Hypothalamus (tissue), 51 donors: ENCODE data around the gene LOX.
A peak's percentile ranks its signal among the peaks of the same experiment; 100 is the strongest.
"Not testable (repeated sequence)": the region's sequence is repeated elsewhere in the genome, so short reads cannot be mapped to it uniquely, and the experiment has no call there.

ENCODE experiments used
- DNase-seq, 51 donors: peaks; one replicate each; lab custom pipeline; 2025; lab: John Stamatoyannopoulos, UW

The LOX gene

GRCh38 chr5:122099060-122099790 lies 21.2 kb upstream of the LOX start:
- no peak for DNase-seq

GRCh38 chr5:122097391-122097790 lies 19.3 kb upstream of the LOX start:
- DNase-seq = no peak

- DNase-seq = no peak
Measured at GRCh38 chr5:122095158-122095557, 17.1 kb upstream of the LOX start.

GRCh38 chr5:122094251-122094650 lies 16.2 kb upstream of the LOX start:
- not testable (repeated sequence) for DNase-seq

GRCh38 chr5:122093415-122094180 lies 15.5 kb upstream of the LOX start:
- no peak for DNase-seq

GRCh38 chr5:122091936-122092600 lies 14.0 kb upstream of the LOX start:
- no peak for DNase-seq

- no peak for DNase-seq
Measured at GRCh38 chr5:122089096-122090013, 11.3 kb upstream of the LOX start.

- no peak for DNase-seq
Measured at GRCh38 chr5:122085041-122085440, 7.0 kb upstream of the LOX start.

- no peak for DNase-seq
Measured at GRCh38 chr5:122083535-122083934, 5.5 kb upstream of the LOX start.

GRCh38 chr5:122081541-122081940 lies 3.5 kb upstream of the LOX start:
- DNase-seq = no peak

- peak in 5 of 51 donors; percentile 4 to 28 (median 9) for DNase-seq
Measured at GRCh38 chr5:122077366-122078115, 518 bp downstream of the LOX start.

GRCh38 chr5:122076669-122077365 lies 1.2 kb downstream of the LOX start:
- DNase-seq = peak in 30 of 51 donors; percentile 2 to 72 (median 30)

GRCh38 chr5:122076050-122076461 lies 2.0 kb downstream of the LOX start:
- DNase-seq = no peak

- no peak for DNase-seq
Measured at GRCh38 chr5:122073864-122074263, 4.2 kb downstream of the LOX start.

- DNase-seq = no peak
Measured at GRCh38 chr5:122073018-122073417, 5.0 kb downstream of the LOX start.

GRCh38 chr5:122067390-122067789 lies 10.7 kb downstream of the LOX start:
- DNase-seq = no peak

GRCh38 chr5:122064992-122065391 lies 13.1 kb downstream of the LOX start:
- DNase-seq = no peak

GRCh38 chr5:122063836-122064235 lies 14.2 kb downstream of the LOX start:
- no peak for DNase-seq

- DNase-seq = no peak
Measured at GRCh38 chr5:122062205-122062604, 15.9 kb downstream of the LOX start.
